ENCODE data around the gene MOB3C.

Gene MOB3C

DNA sequence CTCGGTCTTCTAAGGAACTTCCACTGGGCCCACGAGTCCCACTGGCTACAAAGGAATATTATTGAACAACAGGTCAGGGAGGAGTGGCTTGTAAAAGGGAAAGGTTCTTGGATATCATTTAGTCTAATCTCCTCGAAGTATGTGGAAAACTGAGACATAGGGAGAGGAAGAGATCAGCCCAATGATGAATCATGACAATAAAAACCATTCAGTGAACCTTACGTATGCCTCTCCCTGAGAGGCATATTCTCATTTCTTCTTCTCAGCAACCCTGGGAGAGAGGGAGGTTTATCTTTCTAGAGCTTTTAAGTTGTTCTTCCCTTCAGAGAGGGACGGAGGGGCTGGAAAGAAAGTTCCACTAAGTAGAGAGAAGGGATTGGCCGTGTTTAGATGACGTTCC lies 5.3 kb upstream of the MOB3C start:
- no peak overlapping the region for H3K4me2 ChIP-seq (ENCODE audit: low read depth, low read length, poor library complexity, severe bottlenecking)
- no peaks in the 10 kb centered on the region for H4K20me1 ChIP-seq (ENCODE audit: low read depth, low read length)
- no peaks in the 10 kb centered on the region for H3K9me3 ChIP-seq (ENCODE audit: insufficient read depth, low read length)
- no peaks in the 10 kb centered on the region for H3F3A ChIP-seq (ENCODE audit: insufficient read depth)
- no peaks in the 10 kb centered on the region for H3K27me3 ChIP-seq (ENCODE audit: low read length)
- H3K9ac ChIP-seq (ENCODE audit: low read length), result no peak overlapping the region
- no peak overlapping the region for H3K27ac ChIP-seq (ENCODE audit: low read depth, low read length)
- H3K4me3 ChIP-seq (ENCODE audit: insufficient read depth, low read length, poor library complexity, severe bottlenecking), result no peak overlapping the region
- no peak for TF ChIP-seq EZH2phosphoT487 (conservative IDR thresholded peaks at IDR 0.05; ENCODE audit: low read length)
- TF ChIP-seq, protein P1, sequence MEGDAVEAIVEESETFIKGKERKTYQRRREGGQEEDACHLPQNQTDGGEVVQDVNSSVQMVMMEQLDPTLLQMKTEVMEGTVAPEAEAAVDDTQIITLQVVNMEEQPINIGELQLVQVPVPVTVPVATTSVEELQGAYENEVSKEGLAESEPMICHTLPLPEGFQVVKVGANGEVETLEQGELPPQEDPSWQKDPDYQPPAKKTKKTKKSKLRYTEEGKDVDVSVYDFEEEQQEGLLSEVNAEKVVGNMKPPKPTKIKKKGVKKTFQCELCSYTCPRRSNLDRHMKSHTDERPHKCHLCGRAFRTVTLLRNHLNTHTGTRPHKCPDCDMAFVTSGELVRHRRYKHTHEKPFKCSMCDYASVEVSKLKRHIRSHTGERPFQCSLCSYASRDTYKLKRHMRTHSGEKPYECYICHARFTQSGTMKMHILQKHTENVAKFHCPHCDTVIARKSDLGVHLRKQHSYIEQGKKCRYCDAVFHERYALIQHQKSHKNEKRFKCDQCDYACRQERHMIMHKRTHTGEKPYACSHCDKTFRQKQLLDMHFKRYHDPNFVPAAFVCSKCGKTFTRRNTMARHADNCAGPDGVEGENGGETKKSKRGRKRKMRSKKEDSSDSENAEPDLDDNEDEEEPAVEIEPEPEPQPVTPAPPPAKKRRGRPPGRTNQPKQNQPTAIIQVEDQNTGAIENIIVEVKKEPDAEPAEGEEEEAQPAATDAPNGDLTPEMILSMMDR (IDR thresholded peaks at IDR 0.05; ENCODE audit: insufficient read depth, low read length, poor library complexity, severe bottlenecking), result no peak
- H3K79me2 ChIP-seq (ENCODE audit: insufficient read depth, low read length), result no peaks in the 10 kb centered on the region
- H3K36me3 ChIP-seq (ENCODE audit: low read length), result no peaks in the 10 kb centered on the region
- no peak overlapping the region for H2AFZ ChIP-seq (ENCODE audit: low read depth, low read length, severe bottlenecking)
- no peaks in the 10 kb centered on the region for H3K9me2 ChIP-seq (replicated peaks; ENCODE audit: insufficient read depth, low read length)

DNA sequence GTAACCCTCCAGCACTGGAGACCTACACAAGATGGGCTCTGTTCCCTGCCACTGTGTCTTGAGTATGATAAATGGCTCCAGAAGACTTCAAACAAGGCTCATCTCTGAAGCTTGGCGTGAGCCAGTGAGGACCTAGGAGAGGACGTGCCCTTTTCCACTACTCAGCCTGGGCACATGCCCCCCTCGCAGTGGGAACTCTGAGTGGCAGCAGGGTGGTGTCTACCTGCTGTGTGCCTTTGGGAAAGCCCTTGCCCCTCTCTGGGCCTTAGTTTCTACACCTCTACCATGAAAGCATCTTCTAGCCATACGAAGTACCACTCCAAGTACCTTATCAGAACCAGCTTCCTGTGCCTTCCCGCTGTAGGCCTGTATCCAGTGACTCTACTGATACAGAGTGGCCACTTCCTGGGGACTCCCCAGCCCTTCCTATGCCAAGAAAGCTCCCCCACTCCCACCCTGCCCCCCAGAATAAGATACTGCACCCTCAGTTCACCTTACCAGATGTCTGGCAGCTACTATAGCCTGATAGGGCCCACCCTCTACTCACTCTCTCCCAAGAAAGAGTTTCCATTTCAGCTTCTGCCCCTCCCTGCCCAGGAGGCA lies 3.1 kb upstream of the MOB3C start:
- Histone ChIP-seq H3K36me3 (ENCODE audit: low read length) (no peaks in the 10 kb centered on the region), H3K79me2 (ENCODE audit: insufficient read depth, low read length) (no peaks in the 10 kb centered on the region), H3K4me3 (ENCODE audit: insufficient read depth, low read length, poor library complexity, severe bottlenecking) (no peak overlapping the region), H3K27ac (ENCODE audit: low read depth, low read length) (no peak overlapping the region), H3K4me2 (ENCODE audit: low read depth, low read length, poor library complexity, severe bottlenecking) (no peak overlapping the region), H3K9ac (ENCODE audit: low read length) (no peak overlapping the region), H2AFZ (ENCODE audit: low read depth, low read length, severe bottlenecking) (no peak overlapping the region), H3K9me2 (replicated peaks; ENCODE audit: insufficient read depth, low read length) (no peaks in the 10 kb centered on the region), H3F3A (ENCODE audit: insufficient read depth) (no peaks in the 10 kb centered on the region), H3K27me3 (ENCODE audit: low read length) (no peaks in the 10 kb centered on the region), H4K20me1 (ENCODE audit: low read depth, low read length) (no peaks in the 10 kb centered on the region), H3K9me3 (ENCODE audit: insufficient read depth, low read length) (no peaks in the 10 kb centered on the region)
- TF ChIP-seq, protein P1 (IDR thresholded peaks at IDR 0.05; ENCODE audit: insufficient read depth, low read length, poor library complexity, severe bottlenecking), result no peak
- no peak for TF ChIP-seq EZH2phosphoT487 (conservative IDR thresholded peaks at IDR 0.05; ENCODE audit: low read length)

DNA sequence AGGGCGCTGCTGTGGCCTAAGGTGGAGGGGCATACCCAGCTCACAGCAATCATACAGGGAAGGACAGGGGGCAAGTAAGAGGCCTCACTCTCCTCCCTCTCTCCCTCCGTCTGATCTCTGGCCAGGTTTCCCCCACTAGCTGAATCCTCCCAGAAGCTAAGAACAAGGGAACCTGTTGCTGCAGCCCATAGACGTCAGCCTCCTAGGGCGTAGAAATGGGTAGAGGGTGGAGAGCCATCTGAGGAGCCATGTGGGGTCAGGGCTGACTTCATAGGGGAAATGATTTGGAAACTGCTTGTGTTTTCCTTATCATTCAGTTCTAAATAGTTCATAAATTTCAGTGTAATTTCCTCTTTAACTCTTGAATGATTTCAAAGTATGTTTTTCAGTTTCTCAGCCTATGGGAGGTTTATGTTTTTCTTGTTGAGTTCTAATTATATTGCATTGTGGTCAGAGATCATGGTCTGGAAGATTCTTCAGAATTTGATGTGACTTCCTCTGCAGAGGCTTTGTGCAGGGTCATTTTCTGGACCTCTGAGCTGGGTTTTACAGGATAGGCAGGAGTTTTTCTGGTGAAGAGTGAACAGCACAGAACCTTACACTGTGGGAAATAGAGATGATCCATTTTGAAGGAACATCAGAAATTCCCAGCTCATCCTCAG lies 2.3 kb upstream of the MOB3C start:
- no peaks in the 10 kb centered on the region for H3K79me2 ChIP-seq (ENCODE audit: insufficient read depth, low read length)

More for the DNA sequence above, 2.3 kb upstream of the MOB3C start:
- Histone ChIP-seq H4K20me1 (ENCODE audit: low read depth, low read length) (no peaks in the 10 kb centered on the region), H3K9me3 (ENCODE audit: insufficient read depth, low read length) (no peaks in the 10 kb centered on the region), H3F3A (ENCODE audit: insufficient read depth) (no peaks in the 10 kb centered on the region), H3K4me2 (ENCODE audit: low read depth, low read length, poor library complexity, severe bottlenecking) (no peak overlapping the region), H3K27me3 (ENCODE audit: low read length) (no peaks in the 10 kb centered on the region), H3K9ac (ENCODE audit: low read length) (no peak overlapping the region), H2AFZ (ENCODE audit: low read depth, low read length, severe bottlenecking) (no peak overlapping the region), H3K9me2 (replicated peaks; ENCODE audit: insufficient read depth, low read length) (no peaks in the 10 kb centered on the region), H3K27ac (ENCODE audit: low read depth, low read length) (no peak overlapping the region), H3K4me3 (ENCODE audit: insufficient read depth, low read length, poor library complexity, severe bottlenecking) (no peak overlapping the region), H3K36me3 (ENCODE audit: low read length) (no peaks in the 10 kb centered on the region)
- TF ChIP-seq EZH2phosphoT487 (conservative IDR thresholded peaks at IDR 0.05; ENCODE audit: low read length), result no peak
- TF ChIP-seq, protein P1 (IDR thresholded peaks at IDR 0.05; ENCODE audit: insufficient read depth, low read length, poor library complexity, severe bottlenecking), result no peak

Data from SU-DHL-6 (cell line).